Activated CD8-positive, alpha-beta memory T cell treated with anti-CD3 and anti-CD28 coated beads, Interleukin-2, amount 10 ng/mL, durations not matched to agents 7 days and 5 days (primary cell): Measurements from ENCODE around the gene KCND3. TPM values are rescaled to one million over a fixed set of nuclear protein-coding genes. Genes with fewer than 3 reads are reported as not detected.

Experiments
- ATAC-seq: fragments of 150-1000 bp; cut with Tn5 transposase; one replicate; pipeline ENCODE4 v1.10.0; 2021; ENCODE audit warnings: moderate library complexity
- CTCF ChIA-PET: fragments of 350-600 bp; sonication (Branson Sonifier 250); formaldehyde crosslinking; loops from one replicate; lab custom pipeline; 2021; ENCODE audit warnings: antibody characterized with exemption; lab: Charles Lee
- DNase-seq: peaks from one replicate; pipeline ENCODE4 v3.0.0-alpha.2; 2020
- H3K27ac Mint-ChIP-seq: one replicate; pipeline ENCODE4 v1.8.0; 2021; ENCODE audit warnings: mild to moderate bottlenecking, mixed read lengths
- H3K27me3 Mint-ChIP-seq: one replicate; pipeline ENCODE4 v1.8.0; 2021; ENCODE audit warnings: mixed read lengths
- H3K36me3 Mint-ChIP-seq: one replicate; pipeline ENCODE4 v1.8.0; 2021; ENCODE audit warnings: mild to moderate bottlenecking, mixed read lengths
- H3K4me1 Mint-ChIP-seq: one replicate; pipeline ENCODE4 v1.8.0; 2021; ENCODE audit warnings: mixed read lengths
- H3K4me3 Mint-ChIP-seq: one replicate; pipeline ENCODE4 v1.8.0; 2021; ENCODE audit warnings: mild to moderate bottlenecking, moderate library complexity, mixed read lengths
- H3K9me3 Mint-ChIP-seq: one replicate; pipeline ENCODE4 v1.8.0; 2022; ENCODE audit warnings: low read depth, mixed read lengths
- total RNA-seq, 2 experiments: library from RNA; stranded (reverse); gene quantifications; one replicate each; pipeline ENCODE4 v1.2.3, GENCODE V29; 2021

The KCND3 gene
- total RNA-seq, 2 experiments from 2014 or later = not detected

- Mint-ChIP-seq H3K9me3 (no peaks in the 10 kb centered on the region), H3K27me3 (no peaks in the 10 kb centered on the region), H3K4me1 (peaks cover 43% of the 10 kb centered on the region), H3K36me3 (peaks cover 19% of the 10 kb centered on the region), H3K27ac (peak overlapping the region; percentile 74), H3K4me3 (peak overlapping the region; percentile 90)
- ATAC-seq (peak; percentile 17), DNase-seq (no peak)
- CTCF ChIA-PET = interaction anchor here (0.7 to 3.8 kb wide), 11 partner anchors 10 to 356 kb away, joined by 3 to 33 read pairs (median 3); partner anchors contain the start of gene INKA2
Observed at GRCh38 chr1:111756124-111756513, 233.3 kb downstream of the KCND3 start.

- H3K4me1 Mint-ChIP-seq = peaks cover 43% of the 10 kb centered on the region
- DNase-seq (peak; percentile 95), ATAC-seq (peak; percentile 91)
- peaks cover 14% of the 10 kb centered on the region for H3K36me3 Mint-ChIP-seq
- H3K9me3 Mint-ChIP-seq = no peaks in the 10 kb centered on the region
- no peaks in the 10 kb centered on the region for H3K27me3 Mint-ChIP-seq
- CTCF ChIA-PET = interaction anchor here (0.7 to 3.8 kb wide), 27 partner anchors 8 to 864 kb away, joined by 3 to 33 read pairs (median 4); partner anchors contain the start of genes CAPZA1, INKA2 and ST7L
- peak within 1 kb of the TSS; percentile 95 for H3K27ac Mint-ChIP-seq
- peak within 1 kb of the TSS; percentile 90 for H3K4me3 Mint-ChIP-seq
Observed at GRCh38 chr1:111755331-111756123, 233.9 kb downstream of the KCND3 start, which contains the start of gene DDX20. TSS of gene DDX20 (plus strand) at chr1:111755901. CDS start at chr1:111755925, 24 bp downstream.

DNA sequence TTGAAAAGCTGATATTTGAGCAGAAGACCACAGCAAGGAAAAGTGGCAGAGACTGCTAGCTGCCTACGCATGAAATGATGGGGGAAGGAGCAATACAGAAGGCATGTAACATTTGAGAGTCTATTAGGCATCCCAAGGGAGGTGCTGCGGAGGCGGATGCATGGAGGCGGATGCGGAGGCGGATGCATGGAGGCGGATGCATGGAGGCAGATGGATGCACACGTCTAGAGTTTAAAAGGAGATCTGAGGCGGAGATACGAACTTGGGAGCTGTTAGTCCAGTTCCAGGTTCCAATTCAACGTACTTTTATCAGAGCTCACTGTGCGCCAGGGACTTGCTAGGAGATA, 234.5 kb downstream of the KCND3 start:
- CTCF ChIA-PET = interaction anchor here (0.7 to 3.8 kb wide), 25 partner anchors 9 to 864 kb away, joined by 3 to 33 read pairs (median 4); partner anchors contain the start of genes CAPZA1, INKA2 and ST7L
- H3K4me1 Mint-ChIP-seq = peaks cover 41% of the 10 kb centered on the region
- peak overlapping the region; percentile 95 for H3K27ac Mint-ChIP-seq
- peak overlapping the region; percentile 90 for H3K4me3 Mint-ChIP-seq
- H3K27me3 Mint-ChIP-seq = no peaks in the 10 kb centered on the region
- DNase-seq (peak; percentile 67), ATAC-seq (peak; percentile 15)
- H3K9me3 Mint-ChIP-seq = no peaks in the 10 kb centered on the region
- H3K36me3 Mint-ChIP-seq = peaks cover 12% of the 10 kb centered on the region

DNA sequence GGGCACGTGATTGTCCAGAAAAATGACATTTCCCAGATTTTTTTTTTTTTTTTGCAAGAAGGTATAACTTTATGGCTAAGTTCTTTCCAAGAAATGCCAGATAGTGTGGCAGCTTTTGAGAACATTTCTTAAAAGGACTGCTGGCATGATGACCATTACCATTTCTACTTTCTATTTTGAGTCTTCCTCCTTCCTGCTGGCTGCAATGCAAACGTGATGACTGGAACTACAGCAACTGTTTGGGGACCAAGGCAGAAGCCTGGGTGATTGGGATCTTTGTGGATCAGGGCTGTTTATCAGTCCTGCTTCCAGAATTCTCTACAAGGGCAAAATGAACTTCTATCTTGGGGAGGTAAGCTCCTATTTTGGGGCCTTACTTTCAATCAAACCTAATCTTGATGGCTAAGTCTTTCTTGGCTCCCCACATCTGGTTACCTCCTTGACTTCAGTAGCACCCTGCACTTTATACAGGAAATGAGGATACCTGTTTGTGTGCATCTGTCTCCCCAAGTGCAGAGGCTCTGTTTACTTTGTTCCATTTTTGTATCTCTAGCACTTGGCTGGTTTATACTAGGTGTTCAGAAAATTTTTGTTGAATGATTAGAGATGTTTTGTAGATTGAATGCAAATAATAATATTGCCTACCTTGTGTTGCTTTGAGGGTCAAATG, 237.4 kb downstream of the KCND3 start:
- H3K27ac Mint-ChIP-seq = no peak overlapping the region
- CTCF ChIA-PET = interaction anchor here (0.7 to 3.8 kb wide), 7 partner anchors 13 to 270 kb away, joined by 3 to 17 read pairs (median 4); partner anchors contain the start of gene INKA2
- DNase-seq (no peak), ATAC-seq (no peak)
- peaks cover 27% of the 10 kb centered on the region for H3K4me1 Mint-ChIP-seq
- H3K9me3 Mint-ChIP-seq = no peaks in the 10 kb centered on the region
- no peaks in the 10 kb centered on the region for H3K27me3 Mint-ChIP-seq
- H3K4me3 Mint-ChIP-seq = no peak overlapping the region
- H3K36me3 Mint-ChIP-seq = peaks cover 2% of the 10 kb centered on the region

DNA sequence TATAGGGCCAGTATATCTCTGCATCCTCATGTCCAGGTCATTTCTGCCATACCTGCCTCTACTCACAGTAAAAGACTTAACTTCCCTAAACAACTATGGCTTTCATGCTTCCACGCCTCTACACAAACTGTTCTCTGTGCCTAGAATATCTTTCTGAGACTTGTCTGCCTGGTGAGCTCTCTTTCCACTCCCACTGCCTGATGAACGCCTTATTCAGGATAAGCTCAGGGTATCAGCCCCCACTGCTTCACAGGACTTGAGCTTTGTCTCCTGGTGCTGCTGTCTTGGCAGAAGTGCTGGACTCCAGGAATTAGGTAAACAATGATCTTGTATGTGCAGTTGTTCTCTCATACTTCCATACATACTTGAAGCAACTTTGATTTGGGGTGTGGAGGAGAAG, 238.6 kb downstream of the KCND3 start:
- Mint-ChIP-seq H3K4me1 (peaks cover 21% of the 10 kb centered on the region), H3K9me3 (no peaks in the 10 kb centered on the region), H3K4me3 (no peak overlapping the region), H3K27me3 (no peaks in the 10 kb centered on the region), H3K27ac (no peak overlapping the region), H3K36me3 (no peaks in the 10 kb centered on the region)
- peak; percentile 30 for DNase-seq
- no peak for ATAC-seq
- CTCF ChIA-PET = interaction anchor here (1.0 to 3.8 kb wide), 7 partner anchors 12 to 269 kb away, joined by 3 to 17 read pairs (median 4); partner anchors contain the start of gene INKA2

DNA sequence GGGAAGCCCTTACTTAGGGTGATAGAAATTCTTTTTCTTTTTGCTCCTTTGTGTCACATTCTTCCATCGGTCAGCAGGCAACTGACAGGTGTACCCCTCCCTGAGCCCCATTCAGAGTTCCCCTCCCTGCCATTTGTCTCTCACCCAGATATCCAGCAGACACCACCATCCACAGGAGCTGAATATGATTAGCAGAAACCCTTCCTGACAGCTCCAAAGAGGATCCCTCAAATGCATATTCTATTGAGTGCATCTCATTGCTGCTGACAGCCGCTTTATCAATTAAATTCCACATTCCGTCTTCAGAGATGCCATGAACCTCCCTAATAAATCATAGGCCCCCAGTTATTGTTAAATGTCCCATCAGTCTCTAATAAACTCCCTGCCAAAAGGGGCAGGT, 239.8 kb downstream of the KCND3 start:
- CTCF ChIA-PET = interaction anchor here (1.2 to 3.8 kb wide), 5 partner anchors 11 to 300 kb away, joined by 3 to 17 read pairs (median 8); partner anchors contain the start of genes ATP5PB, INKA2 and WDR77
- Mint-ChIP-seq H3K9me3 (no peaks in the 10 kb centered on the region), H3K27ac (no peak overlapping the region), H3K27me3 (no peaks in the 10 kb centered on the region), H3K36me3 (no peaks in the 10 kb centered on the region), H3K4me3 (no peak overlapping the region), H3K4me1 (peaks cover 16% of the 10 kb centered on the region)
- ATAC-seq = no peak
- peak; percentile 35 for DNase-seq

DNA sequence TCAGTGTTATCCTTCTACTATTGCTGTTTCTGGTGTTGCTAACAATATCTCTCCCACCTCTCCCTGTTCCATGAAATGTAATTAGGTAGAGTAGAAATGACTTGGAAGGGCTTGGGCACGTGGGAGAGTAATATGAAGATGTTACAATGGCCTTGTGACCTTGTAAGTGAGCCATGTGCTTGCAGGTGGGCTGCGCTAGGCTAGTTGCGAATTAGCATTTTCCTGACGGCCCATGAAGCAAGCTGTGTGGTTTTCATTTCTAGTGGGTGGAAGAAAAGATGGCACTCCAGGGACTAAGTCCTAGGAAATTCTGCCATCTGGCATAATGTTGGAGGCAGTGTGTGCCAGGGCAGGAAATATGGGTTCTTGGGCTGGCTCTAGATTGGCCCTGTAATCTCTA, 241.5 kb downstream of the KCND3 start:
- Mint-ChIP-seq H3K27me3 (peaks cover 3% of the 10 kb centered on the region), H3K27ac (no peak overlapping the region), H3K4me3 (no peak overlapping the region), H3K4me1 (peaks cover 10% of the 10 kb centered on the region), H3K9me3 (no peaks in the 10 kb centered on the region), H3K36me3 (no peaks in the 10 kb centered on the region)
- no peak for ATAC-seq
- DNase-seq = no peak
- CTCF ChIA-PET = interaction anchor here (0.8 to 5.8 kb wide), 15 partner anchors 8 to 271 kb away, joined by 3 to 49 read pairs (median 7); partner anchors contain the start of genes ADORA3, DDX20, INKA2 and TMIGD3

- Mint-ChIP-seq H3K27me3 (peaks cover 8% of the 10 kb centered on the region), H3K9me3 (no peaks in the 10 kb centered on the region), H3K4me3 (no peak overlapping the region), H3K4me1 (peaks cover 10% of the 10 kb centered on the region), H3K36me3 (no peaks in the 10 kb centered on the region), H3K27ac (no peak overlapping the region)
- DNase-seq (peak; percentile 84), ATAC-seq (peak; percentile 91)
- CTCF ChIA-PET = interaction anchor here (0.8 to 5.8 kb wide), 20 partner anchors 9 to 271 kb away, joined by 3 to 49 read pairs (median 6); partner anchors contain the start of genes ADORA3, DDX20, INKA2 and TMIGD3
Observed at GRCh38 chr1:111747282-111747734, 242.2 kb downstream of the KCND3 start.

GRCh38 chr1:111746614-111746999, 242.9 kb downstream of the KCND3 start:
- Mint-ChIP-seq H3K36me3 (no peaks in the 10 kb centered on the region), H3K27ac (no peak overlapping the region), H3K27me3 (peaks cover 15% of the 10 kb centered on the region), H3K9me3 (no peaks in the 10 kb centered on the region), H3K4me1 (peaks cover 6% of the 10 kb centered on the region), H3K4me3 (no peak overlapping the region)
- CTCF ChIA-PET = interaction anchor here (1.0 to 5.8 kb wide), 17 partner anchors 9 to 270 kb away, joined by 3 to 49 read pairs (median 6); partner anchors contain the start of genes ADORA3, DDX20, INKA2 and TMIGD3
- DNase-seq (no peak), ATAC-seq (no peak)

GRCh38 chr1:111745675-111746613, 243.5 kb downstream of the KCND3 start:
- CTCF ChIA-PET = interaction anchor here (1.3 to 5.8 kb wide), 6 partner anchors 8 to 264 kb away, joined by 3 to 49 read pairs (median 17); partner anchors contain the start of genes DDX20 and INKA2
- H3K9me3 Mint-ChIP-seq = no peaks in the 10 kb centered on the region
- no peak for ATAC-seq
- peaks cover 21% of the 10 kb centered on the region for H3K27me3 Mint-ChIP-seq
- peak; percentile 27 for DNase-seq
- peaks cover 7% of the 10 kb centered on the region for H3K4me1 Mint-ChIP-seq
- H3K36me3 Mint-ChIP-seq = no peaks in the 10 kb centered on the region
- H3K27ac Mint-ChIP-seq = no peak overlapping the region
- no peak overlapping the region for H3K4me3 Mint-ChIP-seq

DNA sequence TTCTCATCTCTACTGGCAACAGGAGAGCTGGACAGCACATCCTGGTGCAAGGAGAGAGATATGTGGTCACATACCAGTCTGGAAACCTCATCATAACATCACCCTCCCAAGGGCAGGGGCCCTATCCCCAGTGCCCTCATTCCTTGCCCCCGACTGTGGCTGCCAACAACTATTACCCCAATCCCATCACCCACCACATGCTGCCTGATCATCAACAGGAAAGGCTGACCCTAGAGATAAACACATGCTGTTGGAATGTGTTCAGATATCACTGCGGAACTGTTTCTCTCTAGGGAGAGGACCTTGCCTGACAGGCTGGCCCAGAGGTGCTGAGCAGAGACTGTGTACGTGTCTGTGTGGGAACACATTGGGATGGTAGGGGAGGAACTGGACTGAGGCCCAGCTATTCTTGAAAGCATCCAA, 245.8 kb downstream of the KCND3 start:
- CTCF ChIA-PET = interaction anchor here (0.6 to 5.8 kb wide), 5 partner anchors 12 to 236 kb away, joined by 3 to 30 read pairs (median 7); partner anchors contain the start of gene DDX20
- ATAC-seq = no peak
- no peaks in the 10 kb centered on the region for H3K9me3 Mint-ChIP-seq
- no peak overlapping the region for H3K27ac Mint-ChIP-seq
- peak; percentile 33 for DNase-seq
- no peaks in the 10 kb centered on the region for H3K36me3 Mint-ChIP-seq
- peaks cover 14% of the 10 kb centered on the region for H3K4me1 Mint-ChIP-seq
- peaks cover 33% of the 10 kb centered on the region for H3K27me3 Mint-ChIP-seq
- H3K4me3 Mint-ChIP-seq = no peak overlapping the region
